ENCODE measurements around the gene GPR68. TPM values are rescaled to one million over a fixed set of nuclear protein-coding genes. Genes with fewer than 3 reads are reported as not detected.

The GPR68 gene
- total and polyA plus RNA-seq, 2 experiments from 2014 or later = 0.19 to 0.35 TPM

GRCh38 chr14:91273885-91274273 is 29.4 kb upstream of the GPR68 start (continued):
- TF ChIP-seq CTCF (conservative IDR thresholded peaks at IDR 0.05; ENCODE audit: low read depth in 2 of 2) = no peak

GRCh38 chr14:91273273-91273884 is 28.9 kb upstream of the GPR68 start:
- no peak for TF ChIP-seq CTCF (conservative IDR thresholded peaks at IDR 0.05; ENCODE audit: low read depth in 2 of 2)
- TF ChIP-seq REST (IDR thresholded peaks at IDR 0.05; ENCODE audit: unreplicated experiment) = no peak
- TF ChIP-seq ETS1 (IDR thresholded peaks at IDR 0.05) = no peak
- TF ChIP-seq ZNF331 (CRISPR knock-in tag; IDR thresholded peaks at IDR 0.05; ENCODE audit: low read depth) = no peak
- TF ChIP-seq ZNF114 (CRISPR knock-in tag; IDR thresholded peaks at IDR 0.05) = no peak
- TF ChIP-seq NANOG (IDR thresholded peaks at IDR 0.05; ENCODE audit: borderline replicate concordance) = no peak
- H3K27ac Mint-ChIP-seq = no peak overlapping the region
- peaks cover 6% of the 10 kb centered on the region; the same call in 1 of the 2 replicates for H3K36me3 ChIP-seq (ENCODE audit: insufficient read depth)

More at GRCh38 chr14:91273273-91273884, 28.9 kb upstream of the GPR68 start:
- H3K4me1 ChIP-seq (ENCODE audit: insufficient read depth) = no peaks in the 10 kb centered on the region
- H3K4me2 ChIP-seq = no peak overlapping the region
- H3K36me3 Mint-ChIP-seq (ENCODE audit: low read depth) = peaks cover 25% of the 10 kb centered on the region
- H3K79me2 ChIP-seq (replicated peaks; ENCODE audit: insufficient read depth) = no peaks in the 10 kb centered on the region
- H2AFZ ChIP-seq = no peak overlapping the region
- ATAC-seq (no peak), DNase-seq (ENCODE audit: low spot score) (no peak)
- 0 out of 3 replicates have a peak, but pooled peaks cover 2% of the 10 kb centered on the region for H3K4me1 Mint-ChIP-seq
- H3K9me2 ChIP-seq (ENCODE audit: insufficient read depth) = no peaks in the 10 kb centered on the region
- no peak overlapping the region for H3K4me3 ChIP-seq
- no peak overlapping the region for H3K4me3 Mint-ChIP-seq
- H3F3A ChIP-seq (replicated peaks; ENCODE audit: low read depth) = no peaks in the 10 kb centered on the region
- H4K20me1 ChIP-seq (replicated peaks; ENCODE audit: insufficient read depth) = 0 out of 2 replicates have a peak, but pooled peaks cover 4% of the 10 kb centered on the region
- H3K27me3 ChIP-seq (ENCODE audit: insufficient read depth) = no peaks in the 10 kb centered on the region
- H3K27ac ChIP-seq (ENCODE audit: low read depth) = no peak overlapping the region
- H3K27me3 Mint-ChIP-seq (ENCODE audit: insufficient read depth, low read depth, poor library complexity) = peaks cover 6% of the 10 kb centered on the region
- no peaks in the 10 kb centered on the region; the same call in 2 of the 3 replicates for H3K9me3 Mint-ChIP-seq

Measured in GM23338 (cell line).